TTC549 (cell line): ENCODE data around the gene ZG16B.

ENCODE experiments used
- FAIRE-seq: peaks from 2 replicates; lab custom pipeline; 2012; peaks lifted over from hg19 to GRCh38; lab: Jason Lieb, UNC

Gene ZG16B

GRCh38 chr16:2806286-2806685, 23.8 kb upstream of the ZG16B start:
- no peak for FAIRE-seq

- FAIRE-seq, result no peak
These were observed 21.9 kb upstream of the ZG16B start for GRCh38 chr16:2808181-2808580.

GRCh38 chr16:2809149-2809760, 20.8 kb upstream of the ZG16B start:
- no peak for FAIRE-seq

GRCh38 chr16:2810651-2811050, 19.5 kb upstream of the ZG16B start:
- no peak for FAIRE-seq

- no peak for FAIRE-seq
These were observed 18.2 kb upstream of the ZG16B start for GRCh38 chr16:2811703-2812471.

GRCh38 chr16:2813771-2814221, 16.3 kb upstream of the ZG16B start:
- no peak for FAIRE-seq

- no peak for FAIRE-seq
These were observed 15.4 kb upstream of the ZG16B start for GRCh38 chr16:2814551-2815298.

- FAIRE-seq, result no peak
These were observed 14.8 kb upstream of the ZG16B start for GRCh38 chr16:2815299-2815771.

- FAIRE-seq, result no peak
These were observed 13.3 kb upstream of the ZG16B start, which contains the start of gene PRSS21 for GRCh38 chr16:2816751-2817339. TSS of gene PRSS21 (plus strand) at chr16:2817237. CDS start at chr16:2817269, 32 bp downstream.

GRCh38 chr16:2817340-2818271, 12.5 kb upstream of the ZG16B start:
- no peak for FAIRE-seq

- FAIRE-seq, result no peak
These were observed 11.7 kb upstream of the ZG16B start for GRCh38 chr16:2818272-2818876.

GRCh38 chr16:2819179-2819938, 10.7 kb upstream of the ZG16B start:
- FAIRE-seq, result no peak

- no peak for FAIRE-seq
These were observed 9.9 kb upstream of the ZG16B start for GRCh38 chr16:2819939-2820835.

- FAIRE-seq, result no peak
These were observed 9.1 kb upstream of the ZG16B start for GRCh38 chr16:2820836-2821486.

- no peak for FAIRE-seq
These were observed 8.5 kb upstream of the ZG16B start for GRCh38 chr16:2821487-2822157.

- FAIRE-seq, result no peak
These were observed 8.0 kb upstream of the ZG16B start for GRCh38 chr16:2822158-2822495.

GRCh38 chr16:2822496-2822895, 7.6 kb upstream of the ZG16B start:
- no peak for FAIRE-seq

- FAIRE-seq, result no peak
These were observed 5.5 kb upstream of the ZG16B start for GRCh38 chr16:2824626-2825025.
